ENCODE results near the gene BLTP2. TPM values are rescaled to one million over a fixed set of nuclear protein-coding genes. Genes with fewer than 3 reads are reported as not detected.

BLTP2 gene
- total RNA-seq, 1 donor from 2014 or later, result 144 TPM

DNA sequence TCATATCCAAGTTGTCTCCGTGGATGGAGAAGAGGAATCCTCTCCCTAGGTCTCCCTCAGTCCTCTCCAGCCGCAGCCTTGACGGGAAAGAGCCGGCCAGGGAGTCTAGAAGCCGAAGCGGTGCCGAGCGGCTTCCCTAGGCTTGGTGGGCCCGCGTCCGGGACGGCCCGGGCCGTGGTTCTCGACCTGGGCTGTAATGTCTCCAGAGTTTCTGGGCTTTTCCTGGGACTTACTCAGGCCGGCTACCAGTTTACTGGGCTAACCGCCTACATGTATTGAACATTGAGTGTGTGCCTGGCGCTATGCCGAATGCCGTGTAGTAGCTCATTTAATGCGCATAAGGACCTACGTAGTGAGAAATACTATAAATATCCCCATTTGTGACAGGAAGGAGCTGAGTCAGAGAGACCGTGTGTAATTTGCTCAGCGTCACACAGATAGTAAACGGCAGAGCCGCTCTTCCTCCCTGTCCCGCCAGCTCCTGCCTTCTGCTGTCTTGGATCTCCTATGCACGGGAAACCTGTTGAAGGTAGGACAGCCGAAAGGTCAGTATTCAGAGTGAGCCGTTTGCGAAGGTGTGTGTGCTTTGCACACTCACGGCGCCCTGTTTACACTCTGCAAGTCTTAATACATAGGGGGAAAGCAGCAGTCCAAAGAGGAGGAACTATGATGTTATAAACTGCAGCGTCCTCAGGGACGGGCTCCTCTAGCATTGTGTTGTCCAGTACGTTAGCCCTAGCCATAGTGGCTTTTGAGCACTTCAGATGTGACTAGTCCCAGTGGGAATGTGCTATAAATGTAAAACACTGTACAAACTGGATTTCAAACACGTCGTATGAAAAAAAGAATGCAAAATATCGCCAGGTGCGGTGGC, 45.4 kb downstream of the BLTP2 start:
- DNase-seq (ENCODE audit: low read depth), result peak; percentile 68

DNA sequence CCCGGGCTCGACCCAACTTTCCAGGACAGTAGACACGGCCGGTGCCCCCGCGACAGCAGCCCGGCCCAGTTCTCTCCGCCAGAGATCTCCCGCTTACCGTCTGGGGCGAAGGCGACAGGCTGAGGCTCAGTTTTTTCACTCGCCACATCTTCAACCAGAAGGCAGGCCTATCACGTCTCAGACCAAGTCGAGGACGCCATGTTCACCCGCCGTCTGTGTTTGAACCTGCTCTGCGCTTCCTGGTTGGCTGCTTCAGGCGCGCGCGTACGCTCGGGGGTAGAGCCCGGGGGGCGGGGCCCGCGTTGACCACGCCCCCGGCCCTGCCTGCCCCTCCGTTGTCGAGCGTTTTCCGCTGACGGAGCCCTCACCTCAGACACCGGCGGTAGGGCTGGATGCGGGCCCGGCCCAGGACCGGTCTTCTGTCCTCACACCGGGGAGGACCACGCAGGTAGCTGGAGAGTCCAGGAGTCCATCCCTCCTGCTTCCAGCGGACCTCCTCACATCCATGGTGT, 46.1 kb downstream of the BLTP2 start, which contains the start of gene SPAG5:
Gene SPAG5, minus strand, starts transcription at position 227 of the 512 bp plus-strand sequence. Its CDS starts 79 bp downstream, at position 148.
- DNase-seq (ENCODE audit: low read depth), result peak; percentile 90

- no peak for DNase-seq (ENCODE audit: low read depth)
These were observed 46.6 kb downstream of the BLTP2 start for GRCh38 chr17:28598389-28598788.

- no peak for DNase-seq (ENCODE audit: low read depth)
These were observed 47.2 kb downstream of the BLTP2 start for GRCh38 chr17:28597606-28598383.

Other genes with a start within 250 kb of the BLTP2 start
- 1.8 and 3.2 TPM in 2 replicates for gene SLC46A1, start 238.9 kb downstream of the BLTP2 start, total RNA-seq
- not detected in 2 replicates for gene SLC13A2, start 171.5 kb downstream of the BLTP2 start, total RNA-seq
- gene FOXN1, start 138.8 kb downstream of the BLTP2 start, total RNA-seq, result not detected in 2 replicates
- 74.8 and 222 TPM in 2 replicates for gene UNC119, start 92.5 kb downstream of the BLTP2 start, total RNA-seq
- 162 and 204 TPM in 2 replicates for gene PIGS, start 73.6 kb downstream of the BLTP2 start, total RNA-seq
- 22.5 and 25.9 TPM in 2 replicates for gene ALDOC, start 68.3 kb downstream of the BLTP2 start, total RNA-seq
- gene SPAG5, start 46.1 kb downstream of the BLTP2 start, total RNA-seq, result 2.2 and 4.3 TPM in 2 replicates
- 12.2 and 14.6 TPM in 2 replicates for gene RSKR, start 31.0 kb downstream of the BLTP2 start, total RNA-seq
- 36.3 and 39.7 TPM in 2 replicates for gene SDF2, start 16.7 kb upstream of the BLTP2 start, total RNA-seq
- gene SUPT6H, start 17.0 kb upstream of the BLTP2 start, total RNA-seq, result 37.5 and 38.3 TPM in 2 replicates
- gene PROCA1, start 66.7 kb upstream of the BLTP2 start, total RNA-seq, result 1.0 and 1.6 TPM in 2 replicates
- 162 and 198 TPM in 2 replicates for gene RAB34, start 72.7 kb upstream of the BLTP2 start, total RNA-seq
- gene RPL23A, start 74.8 kb upstream of the BLTP2 start, total RNA-seq, result 261 and 384 TPM in 2 replicates
- 11.1 and 22.3 TPM in 2 replicates for gene TLCD1, start 81.1 kb upstream of the BLTP2 start, total RNA-seq
- 5.5 and 6.0 TPM in 2 replicates for gene NEK8, start 83.6 kb upstream of the BLTP2 start, total RNA-seq
- 173 and 248 TPM in 2 replicates for gene TRAF4, start 98.9 kb upstream of the BLTP2 start, total RNA-seq
- 12.7 and 13.3 TPM in 2 replicates for gene FAM222B, start 197.6 kb upstream of the BLTP2 start, total RNA-seq
- gene ERAL1, start 209.9 kb upstream of the BLTP2 start, total RNA-seq, result 35.2 and 43.7 TPM in 2 replicates

Data from myocyte (in vitro differentiated cells).